ENCODE results near the gene ABCD3.

ABCD3 gene

DNA sequence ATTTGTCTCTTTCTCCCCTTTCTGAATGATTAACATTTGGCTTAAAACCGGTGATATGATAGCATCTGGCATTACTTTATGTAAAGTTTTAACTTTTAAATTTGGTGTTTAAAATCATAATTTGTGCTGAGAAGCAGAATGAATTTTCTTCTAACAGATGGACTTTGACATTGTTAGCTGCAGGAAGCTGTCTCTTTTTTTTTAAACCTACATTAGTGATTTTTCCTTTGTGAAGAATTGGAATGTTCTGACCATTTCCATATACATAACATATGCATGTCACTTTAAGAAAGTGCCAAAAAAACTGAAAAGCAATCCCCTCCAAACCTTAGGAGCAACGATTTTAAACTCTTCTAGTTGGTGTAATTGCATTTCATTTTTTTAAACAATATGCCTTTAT, 101.2 kb downstream of the ABCD3 start (continued):
- TF ChIP-seq, protein P1, sequence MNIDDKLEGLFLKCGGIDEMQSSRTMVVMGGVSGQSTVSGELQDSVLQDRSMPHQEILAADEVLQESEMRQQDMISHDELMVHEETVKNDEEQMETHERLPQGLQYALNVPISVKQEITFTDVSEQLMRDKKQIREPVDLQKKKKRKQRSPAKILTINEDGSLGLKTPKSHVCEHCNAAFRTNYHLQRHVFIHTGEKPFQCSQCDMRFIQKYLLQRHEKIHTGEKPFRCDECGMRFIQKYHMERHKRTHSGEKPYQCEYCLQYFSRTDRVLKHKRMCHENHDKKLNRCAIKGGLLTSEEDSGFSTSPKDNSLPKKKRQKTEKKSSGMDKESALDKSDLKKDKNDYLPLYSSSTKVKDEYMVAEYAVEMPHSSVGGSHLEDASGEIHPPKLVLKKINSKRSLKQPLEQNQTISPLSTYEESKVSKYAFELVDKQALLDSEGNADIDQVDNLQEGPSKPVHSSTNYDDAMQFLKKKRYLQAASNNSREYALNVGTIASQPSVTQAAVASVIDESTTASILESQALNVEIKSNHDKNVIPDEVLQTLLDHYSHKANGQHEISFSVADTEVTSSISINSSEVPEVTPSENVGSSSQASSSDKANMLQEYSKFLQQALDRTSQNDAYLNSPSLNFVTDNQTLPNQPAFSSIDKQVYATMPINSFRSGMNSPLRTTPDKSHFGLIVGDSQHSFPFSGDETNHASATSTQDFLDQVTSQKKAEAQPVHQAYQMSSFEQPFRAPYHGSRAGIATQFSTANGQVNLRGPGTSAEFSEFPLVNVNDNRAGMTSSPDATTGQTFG (tag by site-specific recombination; IDR thresholded peaks at IDR 0.05; ENCODE audit: borderline replicate concordance) = no peak
- TF ChIP-seq, protein P2, sequence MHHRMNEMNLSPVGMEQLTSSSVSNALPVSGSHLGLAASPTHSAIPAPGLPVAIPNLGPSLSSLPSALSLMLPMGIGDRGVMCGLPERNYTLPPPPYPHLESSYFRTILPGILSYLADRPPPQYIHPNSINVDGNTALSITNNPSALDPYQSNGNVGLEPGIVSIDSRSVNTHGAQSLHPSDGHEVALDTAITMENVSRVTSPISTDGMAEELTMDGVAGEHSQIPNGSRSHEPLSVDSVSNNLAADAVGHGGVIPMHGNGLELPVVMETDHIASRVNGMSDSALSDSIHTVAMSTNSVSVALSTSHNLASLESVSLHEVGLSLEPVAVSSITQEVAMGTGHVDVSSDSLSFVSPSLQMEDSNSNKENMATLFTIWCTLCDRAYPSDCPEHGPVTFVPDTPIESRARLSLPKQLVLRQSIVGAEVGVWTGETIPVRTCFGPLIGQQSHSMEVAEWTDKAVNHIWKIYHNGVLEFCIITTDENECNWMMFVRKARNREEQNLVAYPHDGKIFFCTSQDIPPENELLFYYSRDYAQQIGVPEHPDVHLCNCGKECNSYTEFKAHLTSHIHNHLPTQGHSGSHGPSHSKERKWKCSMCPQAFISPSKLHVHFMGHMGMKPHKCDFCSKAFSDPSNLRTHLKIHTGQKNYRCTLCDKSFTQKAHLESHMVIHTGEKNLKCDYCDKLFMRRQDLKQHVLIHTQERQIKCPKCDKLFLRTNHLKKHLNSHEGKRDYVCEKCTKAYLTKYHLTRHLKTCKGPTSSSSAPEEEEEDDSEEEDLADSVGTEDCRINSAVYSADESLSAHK (tag by site-specific recombination; IDR thresholded peaks at IDR 0.05) = no peak
- TF ChIP-seq ZNF404 (tag by site-specific recombination; IDR thresholded peaks at IDR 0.05) = no peak
- TF ChIP-seq, protein P3, sequence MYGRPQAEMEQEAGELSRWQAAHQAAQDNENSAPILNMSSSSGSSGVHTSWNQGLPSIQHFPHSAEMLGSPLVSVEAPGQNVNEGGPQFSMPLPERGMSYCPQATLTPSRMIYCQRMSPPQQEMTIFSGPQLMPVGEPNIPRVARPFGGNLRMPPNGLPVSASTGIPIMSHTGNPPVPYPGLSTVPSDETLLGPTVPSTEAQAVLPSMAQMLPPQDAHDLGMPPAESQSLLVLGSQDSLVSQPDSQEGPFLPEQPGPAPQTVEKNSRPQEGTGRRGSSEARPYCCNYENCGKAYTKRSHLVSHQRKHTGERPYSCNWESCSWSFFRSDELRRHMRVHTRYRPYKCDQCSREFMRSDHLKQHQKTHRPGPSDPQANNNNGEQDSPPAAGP (tag by site-specific recombination; IDR thresholded peaks at IDR 0.05) = no peak
- no peak for TF ChIP-seq ZNF530 (tag by site-specific recombination; IDR thresholded peaks at IDR 0.05; ENCODE audit: low read depth)

DNA sequence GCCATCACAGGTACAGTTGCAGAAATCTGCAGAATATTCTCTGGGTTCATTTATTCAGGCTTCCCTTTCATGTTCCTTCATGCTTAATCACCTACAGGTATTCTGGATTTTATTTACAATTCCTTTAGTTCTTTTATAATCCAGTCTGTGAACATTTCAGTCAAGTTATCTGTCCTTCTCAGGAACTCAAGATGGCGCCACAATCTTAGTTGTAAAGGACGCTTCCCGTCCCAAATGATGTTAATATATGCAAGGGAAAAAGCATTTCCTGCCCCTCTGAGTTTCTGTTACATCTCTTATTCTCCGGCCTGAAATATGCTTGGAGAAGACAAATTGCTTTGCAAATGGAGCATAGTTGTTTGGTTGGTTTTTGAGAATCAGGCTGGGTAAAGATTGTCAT, 104.1 kb downstream of the ABCD3 start:
- no peak for TF ChIP-seq ZNF16 (tag by site-specific recombination; IDR thresholded peaks at IDR 0.05; ENCODE audit: low read depth)
- TF ChIP-seq GLIS2 (tag by site-specific recombination; IDR thresholded peaks at IDR 0.05) = no peak
- peak; percentile 51 for TF ChIP-seq ZNF654 (tag by site-specific recombination; IDR thresholded peaks at IDR 0.05; ENCODE audit: low read depth)
- TF ChIP-seq ZBTB8A (tag by site-specific recombination; IDR thresholded peaks at IDR 0.05) = no peak
- TF ChIP-seq, protein P4, sequence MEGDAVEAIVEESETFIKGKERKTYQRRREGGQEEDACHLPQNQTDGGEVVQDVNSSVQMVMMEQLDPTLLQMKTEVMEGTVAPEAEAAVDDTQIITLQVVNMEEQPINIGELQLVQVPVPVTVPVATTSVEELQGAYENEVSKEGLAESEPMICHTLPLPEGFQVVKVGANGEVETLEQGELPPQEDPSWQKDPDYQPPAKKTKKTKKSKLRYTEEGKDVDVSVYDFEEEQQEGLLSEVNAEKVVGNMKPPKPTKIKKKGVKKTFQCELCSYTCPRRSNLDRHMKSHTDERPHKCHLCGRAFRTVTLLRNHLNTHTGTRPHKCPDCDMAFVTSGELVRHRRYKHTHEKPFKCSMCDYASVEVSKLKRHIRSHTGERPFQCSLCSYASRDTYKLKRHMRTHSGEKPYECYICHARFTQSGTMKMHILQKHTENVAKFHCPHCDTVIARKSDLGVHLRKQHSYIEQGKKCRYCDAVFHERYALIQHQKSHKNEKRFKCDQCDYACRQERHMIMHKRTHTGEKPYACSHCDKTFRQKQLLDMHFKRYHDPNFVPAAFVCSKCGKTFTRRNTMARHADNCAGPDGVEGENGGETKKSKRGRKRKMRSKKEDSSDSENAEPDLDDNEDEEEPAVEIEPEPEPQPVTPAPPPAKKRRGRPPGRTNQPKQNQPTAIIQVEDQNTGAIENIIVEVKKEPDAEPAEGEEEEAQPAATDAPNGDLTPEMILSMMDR (tag by site-specific recombination; IDR thresholded peaks at IDR 0.05) = peak; percentile 45
- ChIA-PET POLR2A (no interaction called here), CTCF (interaction anchor here (0.7 to 5.4 kb wide), 11 partner anchors 10 to 519 kb away, joined by 3 to 79 read pairs (median 4); no protein-coding TSS in a partner anchor)

DNA sequence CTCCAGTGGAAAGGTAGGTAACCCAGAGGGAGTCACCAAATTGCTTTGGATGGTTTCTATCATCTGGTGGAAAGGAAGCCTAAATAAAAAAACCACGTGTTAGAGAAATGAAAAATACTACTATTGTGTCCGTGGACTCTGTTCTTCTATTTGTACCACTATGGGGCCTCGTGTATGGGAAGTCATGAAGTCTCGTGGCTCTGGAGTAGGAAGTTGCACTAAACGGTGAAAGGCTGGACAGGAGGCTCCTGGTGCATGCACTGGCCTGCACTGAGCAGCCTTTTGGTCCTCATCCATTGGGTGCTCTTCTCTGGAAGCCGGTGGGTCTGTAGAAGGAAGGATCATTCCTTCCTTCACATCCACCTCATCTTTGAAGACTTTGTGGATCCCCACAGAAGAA, 106.3 kb downstream of the ABCD3 start:
- H3K4me1 ChIP-seq (ENCODE audit: control insufficient read depth, insufficient read depth, low read length) = no peaks in the 10 kb centered on the region
- H3K9me3 ChIP-seq (ENCODE audit: control insufficient read depth, insufficient read depth, low read depth, low read length) = no peaks in the 10 kb centered on the region
- ChIA-PET CTCF (interaction anchor here (0.6 to 5.4 kb wide), 2 partner anchors 280 to 394 kb away, joined by 3 to 79 read pairs; no protein-coding TSS in a partner anchor), POLR2A (interaction anchor here (0.6 kb wide), 1 partner anchor 596 kb away, joined by 8 read pairs; no protein-coding TSS in a partner anchor)
- TF ChIP-seq ZNF473 (tag by site-specific recombination; IDR thresholded peaks at IDR 0.05) = no peak
- TF ChIP-seq ZNF302 (tag by site-specific recombination; IDR thresholded peaks at IDR 0.05; ENCODE audit: low read depth) = no peak
- TF ChIP-seq GLI4 (tag by site-specific recombination; IDR thresholded peaks at IDR 0.05) = no peak
- TF ChIP-seq ZNF24 (tag by site-specific recombination; IDR thresholded peaks at IDR 0.05) = no peak
- no peak for TF ChIP-seq ZBTB7A (tag by site-specific recombination; IDR thresholded peaks at IDR 0.05; ENCODE audit: low read depth)
- TF ChIP-seq ZNF341 (tag by site-specific recombination; IDR thresholded peaks at IDR 0.05; ENCODE audit: low read depth) = no peak
- TF ChIP-seq, protein P5, sequence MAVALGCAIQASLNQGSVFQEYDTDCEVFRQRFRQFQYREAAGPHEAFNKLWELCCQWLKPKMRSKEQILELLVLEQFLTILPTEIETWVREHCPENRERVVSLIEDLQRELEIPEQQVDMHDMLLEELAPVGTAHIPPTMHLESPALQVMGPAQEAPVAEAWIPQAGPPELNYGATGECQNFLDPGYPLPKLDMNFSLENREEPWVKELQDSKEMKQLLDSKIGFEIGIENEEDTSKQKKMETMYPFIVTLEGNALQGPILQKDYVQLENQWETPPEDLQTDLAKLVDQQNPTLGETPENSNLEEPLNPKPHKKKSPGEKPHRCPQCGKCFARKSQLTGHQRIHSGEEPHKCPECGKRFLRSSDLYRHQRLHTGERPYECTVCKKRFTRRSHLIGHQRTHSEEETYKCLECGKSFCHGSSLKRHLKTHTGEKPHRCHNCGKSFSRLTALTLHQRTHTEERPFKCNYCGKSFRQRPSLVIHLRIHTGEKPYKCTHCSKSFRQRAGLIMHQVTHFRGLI (tag by site-specific recombination; IDR thresholded peaks at IDR 0.05) = no peak
- TF ChIP-seq ZNF335 (tag by site-specific recombination; conservative IDR thresholded peaks at IDR 0.05) = no peak
- TF ChIP-seq ZNF830 (tag by site-specific recombination; IDR thresholded peaks at IDR 0.05; ENCODE audit: low read depth) = no peak
- no peak for TF ChIP-seq ZNF747 (tag by site-specific recombination; IDR thresholded peaks at IDR 0.05)
- no peak for TF ChIP-seq ZXDB (tag by site-specific recombination; IDR thresholded peaks at IDR 0.05)
- H3K4me3 ChIP-seq (ENCODE audit: low read depth, low read length) = no peak overlapping the region
- no peak overlapping the region for H3K27ac ChIP-seq (ENCODE audit: extremely low read depth, low read depth, low read length)
- peaks cover 0 to 4% of the 10 kb centered on the region in 2 experiments; a peak in 2 of 3 replicates for H3K36me3 ChIP-seq (ENCODE audit: control insufficient read depth in 2 of 2, insufficient read depth in 1 of 2, low read length in 2 of 2)

More for the DNA sequence above, 104.1 kb downstream of the ABCD3 start:
- H3K27ac ChIP-seq (ENCODE audit: extremely low read depth, low read depth, low read length) = no peak overlapping the region
- peaks cover 0 to 4% of the 10 kb centered on the region in 2 experiments; a peak in 1 of 3 replicates for H3K36me3 ChIP-seq (ENCODE audit: control insufficient read depth in 2 of 2, insufficient read depth in 1 of 2, low read length in 2 of 2)
- no peaks in the 10 kb centered on the region for H3K9me3 ChIP-seq (ENCODE audit: control insufficient read depth, insufficient read depth, low read depth, low read length)
- no peak overlapping the region for H3K4me3 ChIP-seq (ENCODE audit: low read depth, low read length)
- H3K4me1 ChIP-seq (ENCODE audit: control insufficient read depth, insufficient read depth, low read length) = no peaks in the 10 kb centered on the region
